ENCODE data around the gene SRP72.
A peak's percentile ranks its signal among the peaks of the same experiment; 100 is the strongest.

DNA sequence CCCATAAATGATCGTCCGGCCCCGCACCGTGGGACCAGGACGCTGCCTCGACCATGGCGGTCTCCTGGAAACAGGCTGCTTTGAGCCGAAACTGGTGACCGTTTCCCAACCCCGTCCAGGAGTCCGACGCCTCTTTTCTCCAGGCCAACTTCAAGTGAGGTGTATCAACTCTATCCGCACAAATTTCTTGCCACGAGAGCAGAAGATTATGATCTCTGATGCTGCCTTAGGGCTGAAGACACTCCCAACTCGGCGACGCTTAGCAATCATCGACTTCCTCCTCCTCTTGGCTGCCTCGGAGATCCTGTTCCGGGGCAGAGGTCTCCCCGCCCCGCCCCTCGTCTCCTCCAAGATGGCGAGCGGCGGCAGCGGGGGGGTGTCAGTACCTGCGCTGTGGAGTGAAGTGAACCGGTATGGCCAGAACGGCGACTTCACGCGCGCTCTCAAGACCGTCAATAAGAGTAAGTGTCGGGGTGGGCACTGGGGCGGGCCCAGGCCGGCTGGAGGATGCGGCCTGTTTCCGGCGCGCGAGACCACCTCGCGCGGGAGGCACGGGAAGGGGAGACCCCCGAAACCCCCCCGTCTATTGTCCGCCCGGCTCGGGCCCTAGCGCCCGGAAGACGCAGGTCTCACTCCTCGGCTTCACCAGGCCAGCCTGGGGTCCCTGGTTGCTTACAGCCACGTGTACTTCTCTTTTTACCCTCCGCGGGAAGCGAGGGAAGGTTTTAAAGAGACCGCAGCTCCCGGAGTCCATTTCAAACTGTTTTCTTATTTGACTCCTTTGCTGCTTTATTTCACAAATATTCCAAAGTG, at the start of gene SRP72:
- TF ChIP-seq, protein P1, sequence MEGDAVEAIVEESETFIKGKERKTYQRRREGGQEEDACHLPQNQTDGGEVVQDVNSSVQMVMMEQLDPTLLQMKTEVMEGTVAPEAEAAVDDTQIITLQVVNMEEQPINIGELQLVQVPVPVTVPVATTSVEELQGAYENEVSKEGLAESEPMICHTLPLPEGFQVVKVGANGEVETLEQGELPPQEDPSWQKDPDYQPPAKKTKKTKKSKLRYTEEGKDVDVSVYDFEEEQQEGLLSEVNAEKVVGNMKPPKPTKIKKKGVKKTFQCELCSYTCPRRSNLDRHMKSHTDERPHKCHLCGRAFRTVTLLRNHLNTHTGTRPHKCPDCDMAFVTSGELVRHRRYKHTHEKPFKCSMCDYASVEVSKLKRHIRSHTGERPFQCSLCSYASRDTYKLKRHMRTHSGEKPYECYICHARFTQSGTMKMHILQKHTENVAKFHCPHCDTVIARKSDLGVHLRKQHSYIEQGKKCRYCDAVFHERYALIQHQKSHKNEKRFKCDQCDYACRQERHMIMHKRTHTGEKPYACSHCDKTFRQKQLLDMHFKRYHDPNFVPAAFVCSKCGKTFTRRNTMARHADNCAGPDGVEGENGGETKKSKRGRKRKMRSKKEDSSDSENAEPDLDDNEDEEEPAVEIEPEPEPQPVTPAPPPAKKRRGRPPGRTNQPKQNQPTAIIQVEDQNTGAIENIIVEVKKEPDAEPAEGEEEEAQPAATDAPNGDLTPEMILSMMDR (IDR thresholded peaks at IDR 0.05) = no peak
- peak; percentile 79 to 90 for TF ChIP-seq POLR2AphosphoS5 (IDR thresholded peaks at IDR 0.05; ENCODE audit: insufficient read depth in 1 of 2, low read depth in 1 of 2)

Measured in vagina (tissue), 2 donors.